HG03025 (cell line): ENCODE measurements around the gene CD8B2.
"Not testable (repeated sequence)": the region's sequence is repeated elsewhere in the genome, so short reads cannot be mapped to it uniquely, and the experiment has no call there.

Source experiments
- ATAC-seq: cut with Tn5 transposase; IDR thresholded peaks from one replicate; pipeline ENCODE4 v1.9.1; 2021; ENCODE audit warnings: mild to moderate bottlenecking, moderate library complexity; ENCODE audit not compliant: unreplicated experiment, low FRiP score

Gene CD8B2

GRCh38 chr2:106486551-106487385 is at the start of gene CD8B2:
TSS of gene CD8B2 (plus strand) at chr2:106487364. CDS start at chr2:106487427, 63 bp downstream.
- not testable (repeated sequence) for ATAC-seq

- ATAC-seq = not testable (repeated sequence)
Measured at GRCh38 chr2:106461882-106462281, 25.3 kb upstream of the CD8B2 start.

GRCh38 chr2:106467516-106467915 is 19.6 kb upstream of the CD8B2 start:
- ATAC-seq = not testable (repeated sequence)

- ATAC-seq = not testable (repeated sequence)
Measured at GRCh38 chr2:106468107-106468506, 19.1 kb upstream of the CD8B2 start, which contains the start of gene RGPD3. TSS of gene RGPD3 (minus strand) at chr2:106468413. CDS start at chr2:106468288, 125 bp downstream.

GRCh38 chr2:106470658-106471057 is 16.5 kb upstream of the CD8B2 start:
- ATAC-seq = not testable (repeated sequence)

GRCh38 chr2:106477647-106478046 is 9.5 kb upstream of the CD8B2 start:
- ATAC-seq = not testable (repeated sequence)

- ATAC-seq = not testable (repeated sequence)
Measured at GRCh38 chr2:106479563-106479962, 7.6 kb upstream of the CD8B2 start.

- ATAC-seq = not testable (repeated sequence)
Measured at GRCh38 chr2:106487386-106488191, 425 bp downstream of the CD8B2 start.

- not testable (repeated sequence) for ATAC-seq
Measured at GRCh38 chr2:106489701-106490100, 2.5 kb downstream of the CD8B2 start.

- not testable (repeated sequence) for ATAC-seq
Measured at GRCh38 chr2:106492399-106492798, 5.2 kb downstream of the CD8B2 start.

- not testable (repeated sequence) for ATAC-seq
Measured at GRCh38 chr2:106492913-106493312, 5.7 kb downstream of the CD8B2 start.

GRCh38 chr2:106498549-106498948 is 11.4 kb downstream of the CD8B2 start:
- ATAC-seq = not testable (repeated sequence)

GRCh38 chr2:106500350-106500749 is 13.2 kb downstream of the CD8B2 start:
- not testable (repeated sequence) for ATAC-seq

GRCh38 chr2:106502351-106502750 is 15.2 kb downstream of the CD8B2 start:
- ATAC-seq = not testable (repeated sequence)

- not testable (repeated sequence) for ATAC-seq
Measured at GRCh38 chr2:106504192-106504591, 17.0 kb downstream of the CD8B2 start.

GRCh38 chr2:106504787-106505186 is 17.6 kb downstream of the CD8B2 start:
- not testable (repeated sequence) for ATAC-seq

GRCh38 chr2:106506002-106506687 is 19.0 kb downstream of the CD8B2 start:
- not testable (repeated sequence) for ATAC-seq

GRCh38 chr2:106508660-106509373 is 21.7 kb downstream of the CD8B2 start:
- not testable (repeated sequence) for ATAC-seq

- not testable (repeated sequence) for ATAC-seq
Measured at GRCh38 chr2:106509374-106509770, 22.2 kb downstream of the CD8B2 start.

GRCh38 chr2:106510791-106511190 is 23.6 kb downstream of the CD8B2 start:
- ATAC-seq = not testable (repeated sequence)
